Measurements from ENCODE around the gene RNF144B.

GRCh38 chr6:18501663-18502013 is 114.5 kb downstream of the RNF144B start:
- TF ChIP-seq CTCF (IDR thresholded peaks at IDR 0.05) (no peak), POLR2A (IDR thresholded peaks at IDR 0.05) (no peak)
